Bronchial epithelial cell (primary cell): ENCODE data around the gene FOXC1. TPM values are rescaled to one million over a fixed set of nuclear protein-coding genes. Genes with fewer than 3 reads are reported as not detected.

Source experiments
- DNase-seq: peaks from one replicate; pipeline ENCODE4 v3.0.0-alpha.2; 2010; ENCODE audit warnings: low read depth
- FAIRE-seq: peaks from 2 replicates; lab custom pipeline; 2011; peaks lifted over from hg19 to GRCh38; lab: Jason Lieb, UNC
- H3K27me3 ChIP-seq: 2 replicates; pipeline ENCODE4 v1.5.1; 2011; ENCODE audit warnings: low read length; ENCODE audit not compliant: control insufficient read depth, insufficient read depth
- H3K36me3 ChIP-seq: 2 replicates; pipeline ENCODE4 v1.5.1; 2011; ENCODE audit warnings: low read length; ENCODE audit not compliant: control insufficient read depth, insufficient read depth
- H3K4me3 ChIP-seq: 2 replicates; pipeline ENCODE4 v1.5.1; 2011; ENCODE audit warnings: mild to moderate bottlenecking, low read depth, low read length, control low read depth
- CTCF ChIP-seq: IDR thresholded peaks from 2 replicates; pipeline ENCODE4 v1.5.1; 2011; ENCODE audit warnings: mild to moderate bottlenecking, moderate library complexity, low read length, control low read depth, inconsistent platforms; ENCODE audit not compliant: insufficient read depth, severe bottlenecking
- total RNA-seq: library from RNA; depleted of rRNA; stranded (reverse); fragments of >200 nt; gene quantifications from 2 replicates; pipeline ENCODE4 v1.2.1, GENCODE V29; 2014

The FOXC1 gene
- total RNA-seq, 1 donor from 2014 or later: 3.7 TPM

- TF ChIP-seq CTCF: no peak
- Histone ChIP-seq H3K4me3 (no peak overlapping the region), H3K27me3 (peaks cover 6% of the 10 kb centered on the region), H3K36me3 (no peaks in the 10 kb centered on the region)
- FAIRE-seq: no peak
- DNase-seq: no peak
Measured at GRCh38 chr6:1591243-1591642, 18.5 kb upstream of the FOXC1 start.

GRCh38 chr6:1591926-1592325 lies 17.8 kb upstream of the FOXC1 start:
- H3K4me3 ChIP-seq: no peak overlapping the region
- DNase-seq (no peak), FAIRE-seq (no peak)
- H3K27me3 ChIP-seq: peaks cover 6% of the 10 kb centered on the region
- TF ChIP-seq CTCF: no peak
- no peaks in the 10 kb centered on the region for H3K36me3 ChIP-seq

- Histone ChIP-seq H3K36me3 (no peaks in the 10 kb centered on the region), H3K27me3 (peaks cover 6% of the 10 kb centered on the region), H3K4me3 (no peak overlapping the region)
- FAIRE-seq: no peak
- no peak for DNase-seq
- TF ChIP-seq CTCF: no peak
Measured at GRCh38 chr6:1592852-1593251, 16.9 kb upstream of the FOXC1 start.

- Histone ChIP-seq H3K4me3 (no peak overlapping the region), H3K36me3 (no peaks in the 10 kb centered on the region), H3K27me3 (peaks cover 6% of the 10 kb centered on the region)
- TF ChIP-seq CTCF: no peak
- FAIRE-seq (no peak), DNase-seq (no peak)
Measured at GRCh38 chr6:1593286-1593957, 16.3 kb upstream of the FOXC1 start.

GRCh38 chr6:1593958-1594314 lies 15.8 kb upstream of the FOXC1 start:
- no peaks in the 10 kb centered on the region for H3K36me3 ChIP-seq
- H3K4me3 ChIP-seq: no peak overlapping the region
- no peak for TF ChIP-seq CTCF
- DNase-seq (no peak), FAIRE-seq (no peak)
- peaks cover 6% of the 10 kb centered on the region for H3K27me3 ChIP-seq

GRCh38 chr6:1594445-1595200 lies 15.1 kb upstream of the FOXC1 start:
- H3K4me3 ChIP-seq: no peak overlapping the region
- TF ChIP-seq CTCF: no peak
- no peak for FAIRE-seq
- H3K27me3 ChIP-seq: peaks cover 6% of the 10 kb centered on the region
- no peak for DNase-seq
- no peaks in the 10 kb centered on the region for H3K36me3 ChIP-seq
